Endothelial cell of umbilical vein (primary cell): ENCODE data around the gene TM4SF18.

ENCODE experiments used
- EZH2 ChIP-seq: IDR thresholded peaks from 2 replicates; pipeline ENCODE4 v1.6.1; 2012; ENCODE audit warnings: borderline replicate concordance, low read depth, mild to moderate bottlenecking, moderate library complexity, low read length, inconsistent platforms; ENCODE audit not compliant: severe bottlenecking
- FOS ChIP-seq: IDR thresholded peaks from 2 replicates; pipeline ENCODE4 v1.6.1; 2011; ENCODE audit warnings: mild to moderate bottlenecking, low read length, moderate library complexity, borderline replicate concordance; ENCODE audit not compliant: insufficient read depth
- GATA2 ChIP-seq: IDR thresholded peaks from 2 replicates; pipeline ENCODE4 v1.7.0; 2011; ENCODE audit warnings: low read depth, mild to moderate bottlenecking, moderate library complexity, mixed read lengths, low read length; ENCODE audit not compliant: insufficient read length, insufficient read depth
- JUN ChIP-seq: IDR thresholded peaks from 2 replicates; pipeline ENCODE4 v1.6.1; 2011; ENCODE audit warnings: borderline replicate concordance, low read depth; ENCODE audit not compliant: insufficient read length, insufficient read depth
- MYC ChIP-seq: IDR thresholded peaks from one replicate; pipeline ENCODE4 v1.6.1; 2011; ENCODE audit warnings: mild to moderate bottlenecking, low read depth, low read length
- POLR2A ChIP-seq: IDR thresholded peaks from 2 replicates; pipeline ENCODE4 v1.6.1; 2012; ENCODE audit warnings: low read depth, mild to moderate bottlenecking, control low read depth, low read length
- POLR2AphosphoS5 ChIP-seq: IDR thresholded peaks from 2 replicates; pipeline ENCODE4 v1.6.1; 2012; ENCODE audit warnings: low read depth, mild to moderate bottlenecking, control low read depth, low read length, moderate library complexity; ENCODE audit not compliant: insufficient read depth
- TF ChIP-seq, protein P1 (sequence below), 2 donors: IDR thresholded peaks; 1 replicate in 1 of 2; 2 replicates in 1 of 2; pipeline ENCODE4 v1.5.1; 2011; ENCODE audit warnings: low read length in 2 of 2, mild to moderate bottlenecking in 2 of 2, moderate library complexity in 2 of 2, control low read depth in 1 of 2, inconsistent platforms in 1 of 2, low read depth in 1 of 2; ENCODE audit not compliant: insufficient read depth in 1 of 2; ENCODE audit errors: extremely low read depth in 1 of 2
- TF ChIP-seq, protein P2 (sequence below): IDR thresholded peaks from 2 replicates; pipeline ENCODE4 v1.6.1; 2011; ENCODE audit not compliant: insufficient read depth, insufficient read length

DNA sequence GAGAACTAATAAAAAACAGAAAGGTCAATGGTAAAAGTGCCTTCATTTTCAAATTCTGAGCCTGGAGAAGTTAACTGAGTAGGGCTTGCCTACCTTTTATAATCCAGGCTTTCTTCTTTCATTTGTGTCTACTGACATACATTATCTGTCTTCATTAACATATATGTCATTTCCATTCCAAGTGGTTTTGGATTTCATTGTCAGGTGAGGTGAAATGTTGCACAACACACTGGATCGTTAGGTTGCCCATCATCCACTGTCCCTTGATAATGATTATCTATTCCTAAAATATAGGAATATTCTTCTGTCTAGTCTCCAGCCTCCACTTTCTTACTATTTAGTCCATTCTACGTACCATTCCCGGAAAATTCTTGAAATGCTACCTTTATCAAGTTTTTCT, 56.8 kb downstream of the TM4SF18 start:
- TF ChIP-seq POLR2A (no peak), EZH2 (no peak), POLR2AphosphoS5 (no peak), MYC (no peak), FOS (no peak), JUN (no peak), GATA2 (no peak)
- TF ChIP-seq, protein P1, sequence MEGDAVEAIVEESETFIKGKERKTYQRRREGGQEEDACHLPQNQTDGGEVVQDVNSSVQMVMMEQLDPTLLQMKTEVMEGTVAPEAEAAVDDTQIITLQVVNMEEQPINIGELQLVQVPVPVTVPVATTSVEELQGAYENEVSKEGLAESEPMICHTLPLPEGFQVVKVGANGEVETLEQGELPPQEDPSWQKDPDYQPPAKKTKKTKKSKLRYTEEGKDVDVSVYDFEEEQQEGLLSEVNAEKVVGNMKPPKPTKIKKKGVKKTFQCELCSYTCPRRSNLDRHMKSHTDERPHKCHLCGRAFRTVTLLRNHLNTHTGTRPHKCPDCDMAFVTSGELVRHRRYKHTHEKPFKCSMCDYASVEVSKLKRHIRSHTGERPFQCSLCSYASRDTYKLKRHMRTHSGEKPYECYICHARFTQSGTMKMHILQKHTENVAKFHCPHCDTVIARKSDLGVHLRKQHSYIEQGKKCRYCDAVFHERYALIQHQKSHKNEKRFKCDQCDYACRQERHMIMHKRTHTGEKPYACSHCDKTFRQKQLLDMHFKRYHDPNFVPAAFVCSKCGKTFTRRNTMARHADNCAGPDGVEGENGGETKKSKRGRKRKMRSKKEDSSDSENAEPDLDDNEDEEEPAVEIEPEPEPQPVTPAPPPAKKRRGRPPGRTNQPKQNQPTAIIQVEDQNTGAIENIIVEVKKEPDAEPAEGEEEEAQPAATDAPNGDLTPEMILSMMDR (IDR thresholded peaks at IDR 0.05; ENCODE audit: extremely low read depth in 1 of 2, insufficient read depth in 1 of 2, low read depth in 1 of 2, low read length in 2 of 2) = no peak
- TF ChIP-seq, protein P2, sequence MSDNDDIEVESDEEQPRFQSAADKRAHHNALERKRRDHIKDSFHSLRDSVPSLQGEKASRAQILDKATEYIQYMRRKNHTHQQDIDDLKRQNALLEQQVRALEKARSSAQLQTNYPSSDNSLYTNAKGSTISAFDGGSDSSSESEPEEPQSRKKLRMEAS = no peak
